Astrocyte (in vitro differentiated cells and primary cell): Measurements from ENCODE around the gene CST8.

Experiments used
- CTCF ChIP-seq: IDR thresholded peaks from 2 replicates; pipeline ENCODE4 v1.5.1; 2011; ENCODE audit warnings: low read depth, mild to moderate bottlenecking, inconsistent platforms, low read length, moderate library complexity; ENCODE audit not compliant: insufficient read depth
- EZH2 ChIP-seq: IDR thresholded peaks from 2 replicates; pipeline ENCODE4 v1.6.1; 2012; ENCODE audit warnings: mild to moderate bottlenecking, low read length, inconsistent platforms; ENCODE audit not compliant: insufficient read depth

- TF ChIP-seq CTCF (no peak), EZH2 (no peak)
Observed at GRCh38 chr20:23477223-23477622, 13.7 kb upstream of the CST8 start.
